BE2C (cell line): Measurements from ENCODE around the gene TRIML1.

Experiments
- DNase-seq: peaks from one replicate; pipeline ENCODE4 v3.0.0-alpha.2; 2020
- H3K27me3 ChIP-seq: fragments of 250-450 bp; sonication (Bioruptor Pico); 2 replicates; pipeline ENCODE4 v1.5.1; 2020; ENCODE audit warnings: mild to moderate bottlenecking
- H3K36me3 ChIP-seq: fragments of 250-450 bp; sonication (Bioruptor Pico); 2 replicates; pipeline ENCODE4 v1.5.1; 2020; ENCODE audit warnings: mild to moderate bottlenecking
- H3K4me1 ChIP-seq: fragments of 250-450 bp; sonication (Bioruptor Pico); 2 replicates; pipeline ENCODE4 v1.5.1; 2020
- H3K4me3 ChIP-seq: 2 replicates; pipeline ENCODE4 v1.5.1; 2011; ENCODE audit warnings: low read depth, low read length
- H3K9me3 ChIP-seq: fragments of 250-450 bp; sonication (Bioruptor Pico); 2 replicates; pipeline ENCODE4 v1.5.1; 2020
- TF ChIP-seq, protein P1 (sequence below): IDR thresholded peaks from 2 replicates; pipeline ENCODE4 v1.5.1; 2012; ENCODE audit warnings: mild to moderate bottlenecking, low read depth, low read length

TRIML1 gene

DNA sequence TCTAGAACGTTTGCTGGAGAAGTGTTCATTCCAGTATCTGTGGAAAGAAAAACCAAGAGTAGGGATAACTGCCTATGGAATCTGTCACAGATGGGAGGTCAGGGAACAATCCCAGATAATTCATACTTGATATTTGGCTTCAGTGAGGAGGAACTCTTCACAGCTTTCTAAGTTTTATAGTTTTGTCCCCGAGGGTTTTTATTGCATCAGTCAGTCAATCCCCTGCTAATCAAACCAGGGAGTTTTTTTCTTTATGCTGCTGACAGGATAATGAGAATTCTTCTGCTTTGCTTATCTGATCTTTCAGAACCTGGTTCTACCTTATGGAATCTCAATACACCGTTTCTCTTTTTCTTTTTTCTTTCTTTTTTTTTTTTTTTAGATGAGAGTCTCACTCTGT is 29.2 kb upstream of the TRIML1 start:
- no peaks in the 10 kb centered on the region for H3K36me3 ChIP-seq
- TF ChIP-seq, protein P1, sequence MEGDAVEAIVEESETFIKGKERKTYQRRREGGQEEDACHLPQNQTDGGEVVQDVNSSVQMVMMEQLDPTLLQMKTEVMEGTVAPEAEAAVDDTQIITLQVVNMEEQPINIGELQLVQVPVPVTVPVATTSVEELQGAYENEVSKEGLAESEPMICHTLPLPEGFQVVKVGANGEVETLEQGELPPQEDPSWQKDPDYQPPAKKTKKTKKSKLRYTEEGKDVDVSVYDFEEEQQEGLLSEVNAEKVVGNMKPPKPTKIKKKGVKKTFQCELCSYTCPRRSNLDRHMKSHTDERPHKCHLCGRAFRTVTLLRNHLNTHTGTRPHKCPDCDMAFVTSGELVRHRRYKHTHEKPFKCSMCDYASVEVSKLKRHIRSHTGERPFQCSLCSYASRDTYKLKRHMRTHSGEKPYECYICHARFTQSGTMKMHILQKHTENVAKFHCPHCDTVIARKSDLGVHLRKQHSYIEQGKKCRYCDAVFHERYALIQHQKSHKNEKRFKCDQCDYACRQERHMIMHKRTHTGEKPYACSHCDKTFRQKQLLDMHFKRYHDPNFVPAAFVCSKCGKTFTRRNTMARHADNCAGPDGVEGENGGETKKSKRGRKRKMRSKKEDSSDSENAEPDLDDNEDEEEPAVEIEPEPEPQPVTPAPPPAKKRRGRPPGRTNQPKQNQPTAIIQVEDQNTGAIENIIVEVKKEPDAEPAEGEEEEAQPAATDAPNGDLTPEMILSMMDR = no peak
- no peaks in the 10 kb centered on the region for H3K27me3 ChIP-seq
- no peak overlapping the region for H3K4me3 ChIP-seq
- no peaks in the 10 kb centered on the region for H3K4me1 ChIP-seq
- no peaks in the 10 kb centered on the region; the same call in 1 of the 2 replicates for H3K9me3 ChIP-seq
- DNase-seq = no peak

- H3K9me3 ChIP-seq = no peaks in the 10 kb centered on the region; the same call in 1 of the 2 replicates
- no peaks in the 10 kb centered on the region for H3K27me3 ChIP-seq
- H3K36me3 ChIP-seq = no peaks in the 10 kb centered on the region
- TF ChIP-seq, protein P1 = no peak
- H3K4me3 ChIP-seq = no peak overlapping the region
- no peaks in the 10 kb centered on the region for H3K4me1 ChIP-seq
- DNase-seq = no peak
Measured at GRCh38 chr4:188110741-188111471, 28.3 kb upstream of the TRIML1 start.

DNA sequence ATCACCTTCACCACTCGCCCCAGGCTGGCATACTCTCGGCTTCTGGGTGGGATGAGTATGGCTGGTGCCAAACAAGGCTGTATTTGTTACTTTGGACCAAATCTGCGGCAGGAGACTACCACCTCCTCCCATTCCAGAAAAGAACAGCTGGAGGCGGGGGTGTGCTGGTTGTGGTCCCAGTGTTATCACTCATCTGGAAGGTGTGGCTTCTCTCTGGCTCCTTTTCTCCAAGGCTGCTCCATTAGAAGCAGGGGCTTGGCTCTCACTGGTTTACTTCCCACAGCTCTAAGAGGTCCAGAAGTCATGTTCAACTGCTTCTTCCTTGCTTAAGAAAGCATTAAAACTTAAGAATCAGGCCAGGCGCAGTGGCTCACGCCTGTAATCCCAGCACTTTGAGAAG is 27.3 kb upstream of the TRIML1 start:
- Histone ChIP-seq H3K4me3 (no peak overlapping the region), H3K27me3 (no peaks in the 10 kb centered on the region), H3K9me3 (no peaks in the 10 kb centered on the region), H3K4me1 (no peaks in the 10 kb centered on the region), H3K36me3 (no peaks in the 10 kb centered on the region)
- no peak for DNase-seq
- TF ChIP-seq, protein P1 = no peak

DNA sequence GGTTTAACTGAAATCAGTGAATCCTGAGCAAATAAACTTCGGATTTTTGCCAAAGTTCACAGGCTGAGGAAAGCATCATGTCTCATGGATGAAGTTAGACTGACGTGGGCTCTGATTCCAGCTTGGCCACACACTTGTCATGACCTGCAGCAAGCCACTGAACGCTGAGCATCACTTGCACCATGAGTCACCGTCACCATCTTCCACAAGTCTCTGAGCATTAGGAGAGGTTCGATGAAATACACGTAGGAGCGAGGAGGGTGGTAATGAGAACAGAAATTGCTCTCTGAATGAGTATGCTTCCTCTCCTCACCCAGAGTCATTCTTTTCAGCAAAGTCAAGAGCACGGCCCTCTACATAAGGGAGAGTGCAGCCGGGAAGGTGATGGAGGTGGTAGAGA is 26.1 kb upstream of the TRIML1 start:
- Histone ChIP-seq H3K4me1 (no peaks in the 10 kb centered on the region), H3K4me3 (no peak overlapping the region), H3K9me3 (no peaks in the 10 kb centered on the region), H3K36me3 (no peaks in the 10 kb centered on the region), H3K27me3 (no peaks in the 10 kb centered on the region)
- DNase-seq = no peak
- TF ChIP-seq, protein P1 = no peak

- no peak for DNase-seq
- Histone ChIP-seq H3K36me3 (no peaks in the 10 kb centered on the region), H3K4me1 (no peaks in the 10 kb centered on the region), H3K27me3 (no peaks in the 10 kb centered on the region), H3K9me3 (no peaks in the 10 kb centered on the region), H3K4me3 (no peak overlapping the region)
- TF ChIP-seq, protein P1 = no peak
Measured at GRCh38 chr4:188117631-188118324, 21.5 kb upstream of the TRIML1 start.

- no peak overlapping the region for H3K4me3 ChIP-seq
- no peaks in the 10 kb centered on the region for H3K9me3 ChIP-seq
- no peak for DNase-seq
- H3K27me3 ChIP-seq = no peaks in the 10 kb centered on the region
- TF ChIP-seq, protein P1 = no peak
- no peaks in the 10 kb centered on the region for H3K4me1 ChIP-seq
- H3K36me3 ChIP-seq = no peaks in the 10 kb centered on the region
Measured at GRCh38 chr4:188121530-188121929, 17.7 kb upstream of the TRIML1 start.
